H1 (cell line): ENCODE results near the gene ARHGAP12. TPM values are rescaled to one million over a fixed set of nuclear protein-coding genes. Genes with fewer than 3 reads are reported as not detected.

Source experiments
- CTCF ChIA-PET: fragments of 300-600 bp; sonication (Branson Sonifier 250); formaldehyde crosslinking; loops from one replicate; lab custom pipeline; 2021; ENCODE audit not compliant: partially characterized antibody; lab: Charles Lee
- POLR2A ChIA-PET: fragments of 300-600 bp; sonication (Branson Sonifier 250); formaldehyde crosslinking; loops from one replicate; lab custom pipeline; 2021; ENCODE audit warnings: inconsistent platforms; ENCODE audit not compliant: partially characterized antibody; lab: Charles Lee
- DNase-seq, 2 experiments: peaks; one replicate each; pipeline versions ENCODE4 v3.0.0 to v3.0.0-alpha.2; 2010 to 2022; ENCODE audit warnings: low spot score in 2 of 2, low read depth in 1 of 2, mixed read lengths in 1 of 2
- FAIRE-seq: peaks from 2 replicates; lab custom pipeline; 2011; peaks lifted over from hg19 to GRCh38; lab: Jason Lieb, UNC
- H2AFZ ChIP-seq: 2 replicates; pipeline ENCODE4 v1.8.1; 2012; ENCODE audit warnings: low read length, inconsistent platforms
- H2AK5ac ChIP-seq: 2 replicates; pipeline ENCODE4 v1.6.1; 2013; ENCODE audit warnings: low read depth, low read length
- H2BK120ac ChIP-seq: replicated peaks from 2 replicates; pipeline ENCODE3; 2013; ENCODE audit warnings: low read depth, low read length, inconsistent platforms
- H2BK12ac ChIP-seq: 2 replicates; pipeline ENCODE4 v1.6.1; 2013; ENCODE audit warnings: low read depth, low read length
- H2BK15ac ChIP-seq: 2 replicates; pipeline ENCODE4 v1.6.1; 2013; ENCODE audit warnings: low read length
- H2BK20ac ChIP-seq: 2 replicates; pipeline ENCODE4 v1.6.1; 2013; ENCODE audit warnings: low read length
- H2BK5ac ChIP-seq: 2 replicates; pipeline ENCODE4 v1.6.1; 2013; ENCODE audit warnings: low read depth, low read length
- H3K14ac ChIP-seq: 2 replicates; pipeline ENCODE4 v1.6.1; 2013; ENCODE audit warnings: inconsistent platforms; ENCODE audit not compliant: insufficient read length
- H3K18ac ChIP-seq: 2 replicates; pipeline ENCODE4 v1.6.1; 2013; ENCODE audit warnings: low read length; ENCODE audit errors: extremely low read depth
- H3K23ac ChIP-seq: 2 replicates; pipeline ENCODE4 v1.6.1; 2013; ENCODE audit warnings: inconsistent platforms; ENCODE audit not compliant: insufficient read length
- H3K23me2 ChIP-seq: 2 replicates; pipeline ENCODE4 v1.6.1; 2013; ENCODE audit warnings: low read depth, low read length
- H3K27ac ChIP-seq: 2 replicates; pipeline ENCODE4 v1.6.1; 2011; ENCODE audit warnings: low read depth, low read length, inconsistent platforms
- H3K27me3 ChIP-seq, 4 experiments: replicated peaks in 1 of 4; 1 replicate in 1 of 4; 2 replicates in 3 of 4; pipeline versions ENCODE4 v1.6.1 to v1.8.1; 2011 to 2013; ENCODE audit warnings: low read length in 3 of 4, mild to moderate bottlenecking in 3 of 4, inconsistent platforms in 2 of 4, mixed read lengths in 2 of 4, moderate library complexity in 1 of 4; ENCODE audit not compliant: control insufficient read depth in 3 of 4, insufficient read depth in 3 of 4; ENCODE audit errors: extremely low read depth in 1 of 4
- H3K36me3 ChIP-seq, 4 experiments: 2 replicates each; pipeline versions ENCODE4 v1.6.1 to v1.8.1; 2011 to 2013; ENCODE audit warnings: mild to moderate bottlenecking in 4 of 4, low read length in 3 of 4, moderate library complexity in 2 of 4, control low read depth in 1 of 4, inconsistent platforms in 1 of 4; ENCODE audit not compliant: insufficient read depth in 4 of 4, control insufficient read depth in 2 of 4
- H3K4ac ChIP-seq: replicated peaks from 2 replicates; pipeline ENCODE3; 2013; ENCODE audit warnings: low read length, low read depth, mixed read lengths, inconsistent platforms; ENCODE audit not compliant: insufficient read length
- H3K4me1 ChIP-seq, 4 experiments: replicated peaks in 1 of 4; 1 replicate in 1 of 4; 2 replicates in 3 of 4; pipeline versions ENCODE4 v1.6.1 to v1.8.1; 2011 to 2013; ENCODE audit warnings: low read length in 3 of 4, inconsistent platforms in 2 of 4, mixed read lengths in 1 of 4; ENCODE audit not compliant: insufficient read depth in 4 of 4, control insufficient read depth in 3 of 4
- H3K4me2 ChIP-seq, 2 experiments: 2 replicates each; pipeline versions ENCODE4 v1.6.1 to v1.8.1; 2011 to 2013; ENCODE audit warnings: low read depth in 2 of 2, low read length in 2 of 2, control low read depth in 1 of 2, inconsistent platforms in 1 of 2, mild to moderate bottlenecking in 1 of 2; ENCODE audit not compliant: insufficient read depth in 1 of 2
- H3K4me3 ChIP-seq, 4 experiments: fragments of 200-600, 300-600 bp in 1 of 4; sonication (generic), shearing (Covaris generic), sonication (Bioruptor Twin) in 1 of 4; 2 replicates each; pipeline versions ENCODE4 v1.5.1 to v1.8.1; 2011 to 2016; ENCODE audit warnings: low read length in 4 of 4, low read depth in 3 of 4, control low read depth in 2 of 4, inconsistent platforms in 2 of 4, mild to moderate bottlenecking in 2 of 4, mixed read lengths in 1 of 4, moderate library complexity in 1 of 4; ENCODE audit not compliant: insufficient read depth in 2 of 4; ENCODE audit errors: extremely low read depth in 1 of 4
- H3K56ac ChIP-seq: replicated peaks from 2 replicates; pipeline ENCODE3; 2013; ENCODE audit warnings: low read depth, mild to moderate bottlenecking, mixed read lengths, low read length, inconsistent platforms; ENCODE audit not compliant: insufficient read length
- H3K79me1 ChIP-seq: 2 replicates; pipeline ENCODE4 v1.6.1; 2013; ENCODE audit warnings: low read depth, low read length, control low read depth
- H3K79me2 ChIP-seq, 2 experiments: 2 replicates each; pipeline versions ENCODE4 v1.6.1 to v1.8.1; 2012 to 2013; ENCODE audit warnings: low read length in 2 of 2, mild to moderate bottlenecking in 2 of 2, inconsistent platforms in 1 of 2; ENCODE audit not compliant: insufficient read depth in 2 of 2, control insufficient read depth in 1 of 2
- H3K9ac ChIP-seq, 4 experiments: replicated peaks in 1 of 4; 1 replicate in 1 of 4; 2 replicates in 3 of 4; pipeline versions ENCODE4 v1.6.1 to v1.8.1; 2011 to 2013; ENCODE audit warnings: low read depth in 3 of 4, low read length in 3 of 4, control low read depth in 2 of 4, mild to moderate bottlenecking in 2 of 4, moderate library complexity in 2 of 4, inconsistent platforms in 1 of 4; ENCODE audit errors: extremely low read depth in 1 of 4
- H3K9me3 ChIP-seq, 2 experiments: 2 replicates each; pipeline versions ENCODE4 v1.6.1 to v1.8.1; 2012 to 2013; ENCODE audit warnings: mild to moderate bottlenecking in 2 of 2, moderate library complexity in 2 of 2, control low read depth in 1 of 2, inconsistent platforms in 1 of 2, low read depth in 1 of 2, low read length in 1 of 2, mixed read lengths in 1 of 2; ENCODE audit not compliant: insufficient read depth in 2 of 2
- H4K20me1 ChIP-seq, 2 experiments: replicated peaks in 1 of 2; 2 replicates each; pipeline versions ENCODE3 to v1.8.1; 2011 to 2013; ENCODE audit warnings: inconsistent platforms in 2 of 2, low read length in 2 of 2, mild to moderate bottlenecking in 1 of 2; ENCODE audit not compliant: insufficient read depth in 2 of 2, control insufficient read depth in 1 of 2
- H4K5ac ChIP-seq: 2 replicates; pipeline ENCODE4 v1.6.1; 2013; ENCODE audit warnings: low read length, low read depth, mixed read lengths, inconsistent platforms; ENCODE audit not compliant: insufficient read length
- H4K8ac ChIP-seq: 2 replicates; pipeline ENCODE4 v1.8.0; 2013; ENCODE audit warnings: mild to moderate bottlenecking, moderate library complexity, low read length, inconsistent platforms; ENCODE audit not compliant: insufficient read depth; ENCODE audit errors: extremely low read depth
- H4K91ac ChIP-seq: replicated peaks from 2 replicates; pipeline ENCODE3; 2013; ENCODE audit warnings: low read length, mixed read lengths, inconsistent platforms; ENCODE audit not compliant: insufficient read length
- BRCA1 ChIP-seq: IDR thresholded peaks from 2 replicates; pipeline ENCODE4 v1.6.1; 2012; ENCODE audit warnings: low read depth, low read length, improper control_type of control experiment
- E2F6 ChIP-seq: IDR thresholded peaks from 2 replicates; pipeline ENCODE4 v1.6.1; 2012; ENCODE audit warnings: inconsistent platforms
- EZH2 ChIP-seq: fragments of 200-600 bp; sonication (generic); IDR thresholded peaks from 2 replicates; pipeline ENCODE4 v1.7.1; 2012; ENCODE audit warnings: low read depth, mild to moderate bottlenecking, moderate library complexity, low read length, inconsistent platforms; ENCODE audit not compliant: severe bottlenecking
- GTF2F1 ChIP-seq: IDR thresholded peaks from 2 replicates; pipeline ENCODE4 v1.6.1; 2012; ENCODE audit warnings: low read depth, low read length, improper control_type of control experiment, borderline replicate concordance
- JUND ChIP-seq: IDR thresholded peaks from 2 replicates; pipeline ENCODE4 v1.6.1; 2011; ENCODE audit warnings: mild to moderate bottlenecking, improper control_type of control experiment, low read length
- KDM1A ChIP-seq: fragments of 200-600, 300-600 bp; sonication (generic); IDR thresholded peaks from 2 replicates; pipeline ENCODE4 v1.7.1; 2016; ENCODE audit warnings: mild to moderate bottlenecking, low read length, borderline replicate concordance
- MAFK ChIP-seq: IDR thresholded peaks from 2 replicates; pipeline ENCODE4 v1.6.1; 2012; ENCODE audit warnings: low read depth, mild to moderate bottlenecking, improper control_type of control experiment, low read length
- NRF1 ChIP-seq: IDR thresholded peaks from 2 replicates; pipeline ENCODE4 v1.6.1; 2011; ENCODE audit warnings: mild to moderate bottlenecking, low read depth, low read length, improper control_type of control experiment
- POLR2AphosphoS5 ChIP-seq: IDR thresholded peaks from 2 replicates; pipeline ENCODE4 v1.6.1; 2011; ENCODE audit warnings: low read depth, low read length
- SP4 ChIP-seq: IDR thresholded peaks from 2 replicates; pipeline ENCODE4 v1.6.1; 2012; ENCODE audit warnings: low read length, inconsistent platforms
- SUZ12 ChIP-seq: fragments of 200-600 bp; sonication (generic); IDR thresholded peaks from 2 replicates; pipeline ENCODE4 v1.6.1; 2012; ENCODE audit warnings: mild to moderate bottlenecking, inconsistent platforms, low read length, moderate library complexity, mixed read lengths
- TAF7 ChIP-seq: optimal IDR thresholded peaks from 2 replicates; pipeline ENCODE3; 2011; ENCODE audit warnings: low read depth, mild to moderate bottlenecking, inconsistent platforms, low read length, moderate library complexity, borderline replicate concordance
- TBP ChIP-seq: IDR thresholded peaks from 2 replicates; pipeline ENCODE4 v1.6.1; 2011; ENCODE audit warnings: low read depth, low read length, improper control_type of control experiment
- YY1 ChIP-seq: IDR thresholded peaks from 2 replicates; pipeline ENCODE4 v1.6.1; 2011; ENCODE audit warnings: low read depth, mild to moderate bottlenecking, low read length
- whole genome bisulfite sequencing, 2 experiments: shearing (Covaris generic) in 1 of 2; methylation state at CpG; one replicate each; pipeline versions ENCODE4 v1.1.6 to v1.1.7; 2013 to 2015; ENCODE audit warnings: low lambda C conversion rate in 2 of 2, mixed read lengths in 2 of 2, inconsistent platforms in 1 of 2, low coverage in 1 of 2, missing lambda C conversion rate in 1 of 2; ENCODE audit not compliant: insufficient replicate concordance in 2 of 2, insufficient coverage in 1 of 2, insufficient read length in 1 of 2; ENCODE audit errors: extremely low coverage in 1 of 2, missing lambda C conversion rate in 1 of 2; 5-methylcytosine and 5-hydroxymethylcytosine counted together
- polyA plus RNA-seq, 7 experiments: library from polyadenylated mRNA; depleted of rRNA in 3 of 7; stranded (reverse) in 5 of 7; unstranded in 2 of 7; fragments of >200 nt in 5 of 7; fragments of 200-250 nt in 2 of 7; gene quantifications; 1 replicate in 5 of 7; 2 replicates in 1 of 7; 4 replicates in 1 of 7; pipeline versions ENCODE4 v1.2.1 to v1.2.3, GENCODE V29; 2011 to 2013; ENCODE audit warnings: missing spikeins in 2 of 7, mixed read lengths in 2 of 7
- total RNA-seq: library from RNA; stranded (reverse); fragmentation: NEBNext Ultra II Directional; extraction: Animal tissue kit (Norgen Biotek cat#: 25700); gene quantifications from 2 replicates; pipeline ENCODE4 v1.2.1, GENCODE V29; 2021
- TF ChIP-seq, protein P1 (sequence below): IDR thresholded peaks from 2 replicates; pipeline ENCODE4 v1.6.1; 2012; ENCODE audit warnings: inconsistent platforms

Gene ARHGAP12
- total and polyA plus RNA-seq, 2 of the 8 experiments (the other 6 are each of a cell fraction or from before 2014, with no cell fraction given), result 10.1 to 39.0 TPM

DNA sequence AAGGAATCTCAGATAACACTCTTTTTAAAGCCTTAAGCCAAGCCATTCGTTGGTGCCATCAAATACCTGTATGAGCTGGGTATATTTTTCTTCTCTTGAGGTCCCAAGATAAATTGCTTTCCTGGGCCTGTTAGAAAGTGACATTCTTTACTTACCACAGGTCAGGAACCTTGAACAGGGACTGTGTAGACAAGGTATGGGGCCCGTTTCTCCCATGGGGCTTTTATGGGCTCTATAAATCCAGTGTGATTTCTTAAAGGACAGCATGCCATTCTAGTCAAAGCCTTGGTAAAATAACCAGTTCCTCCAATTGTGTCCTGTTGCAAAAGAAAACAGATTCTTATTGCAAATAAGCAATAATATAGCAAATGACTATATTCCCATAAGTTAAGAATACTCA lies 24.8 kb upstream of the ARHGAP12 start:
- 95% methylated on average over 2 of the region's 2 CpGs; no CpG with 5 or more reads in 1 of the 2 experiments for WGBS, 2 experiments
- Histone ChIP-seq H4K5ac (no peak overlapping the region), H3K4me2 (no peak overlapping the region), H2AFZ (no peak overlapping the region), H2BK12ac (no peak overlapping the region), H3K23me2 (no peaks in the 10 kb centered on the region), H3K4ac (no peak overlapping the region), H3K27ac (no peak overlapping the region), H4K91ac (no peak overlapping the region), H3K79me1 (no peaks in the 10 kb centered on the region), H2BK120ac (no peak overlapping the region), H2AK5ac (no peak overlapping the region), H3K79me2 (no peaks in the 10 kb centered on the region), H3K36me3 (no peaks in the 10 kb centered on the region), H3K56ac (no peak overlapping the region), H3K14ac (no peak overlapping the region), H4K20me1 (no peaks in the 10 kb centered on the region), H2BK15ac (no peak overlapping the region), H3K23ac (no peak overlapping the region), H3K4me1 (no peaks in the 10 kb centered on the region), H3K9me3 (peaks cover 14 to 19% of the 10 kb centered on the region in 2 experiments; a peak in 3 of 4 replicates), H2BK5ac (no peak overlapping the region), H3K9ac (no peak overlapping the region), H3K27me3 (no peaks in the 10 kb centered on the region), H2BK20ac (no peak overlapping the region), H3K18ac (no peak overlapping the region), H4K8ac (no peak overlapping the region), H3K4me3 (no peak overlapping the region)
- ChIA-PET CTCF (interaction anchor here (0.6 to 1.0 kb wide), 3 partner anchors 16 to 1600 kb away, joined by 3 read pairs; no protein-coding TSS in a partner anchor), POLR2A (no interaction called here)
- DNase-seq, result no peak
- no peak for FAIRE-seq
- no peak for TF ChIP-seq GTF2F1
- TF ChIP-seq JUND, result no peak
- TF ChIP-seq MAFK, result no peak
- TF ChIP-seq YY1, result no peak
- TF ChIP-seq, protein P1, sequence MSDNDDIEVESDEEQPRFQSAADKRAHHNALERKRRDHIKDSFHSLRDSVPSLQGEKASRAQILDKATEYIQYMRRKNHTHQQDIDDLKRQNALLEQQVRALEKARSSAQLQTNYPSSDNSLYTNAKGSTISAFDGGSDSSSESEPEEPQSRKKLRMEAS, result no peak
- TF ChIP-seq POLR2AphosphoS5, result no peak
- TF ChIP-seq BRCA1, result no peak
- TF ChIP-seq SUZ12, result no peak
- no peak for TF ChIP-seq TBP
- TF ChIP-seq SP4, result no peak
- no peak for TF ChIP-seq E2F6
- TF ChIP-seq EZH2, result no peak
- TF ChIP-seq KDM1A, result no peak
- no peak for TF ChIP-seq NRF1
- TF ChIP-seq TAF7, result no peak
